ENCODE data around the gene KCNJ3.
"Not testable (repeated sequence)": the region's sequence is repeated elsewhere in the genome, so short reads cannot be mapped to it uniquely, and the experiment has no call there.

The KCNJ3 gene

DNA sequence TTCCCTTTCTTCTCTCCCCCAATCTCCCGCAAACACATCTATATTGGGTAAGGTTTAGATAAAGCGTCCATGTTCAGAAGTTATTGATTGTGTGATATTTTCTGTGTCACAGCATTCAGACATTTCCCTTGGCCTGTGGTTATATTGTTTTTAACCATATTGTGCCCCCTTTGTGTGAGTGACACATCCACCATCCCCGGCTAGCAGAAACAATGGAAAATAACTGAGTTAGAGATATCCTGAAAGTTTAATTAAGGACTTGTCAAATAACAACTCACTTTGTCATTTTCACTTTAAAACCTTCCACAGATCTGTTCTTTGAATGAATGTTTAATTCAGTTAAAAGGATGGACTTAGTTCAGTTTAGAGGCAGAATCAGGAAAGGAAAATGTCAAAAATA is 151.0 kb downstream of the KCNJ3 start:
- Histone ChIP-seq H3K4me3 (ENCODE audit: low read length) (no peak overlapping the region), H3K9ac (ENCODE audit: low read length) (no peak overlapping the region), H3K4me1 (ENCODE audit: control insufficient read depth, low read depth, low read length) (no peaks in the 10 kb centered on the region), H3K27me3 (ENCODE audit: control insufficient read depth, insufficient read depth, low read length) (no peaks in the 10 kb centered on the region), H3K9me3 (ENCODE audit: control insufficient read depth, low read depth, low read length) (no peaks in the 10 kb centered on the region), H3K36me3 (ENCODE audit: control insufficient read depth, low read depth, low read length) (no peaks in the 10 kb centered on the region), H3K27ac (ENCODE audit: low read length) (no peak overlapping the region)

DNA sequence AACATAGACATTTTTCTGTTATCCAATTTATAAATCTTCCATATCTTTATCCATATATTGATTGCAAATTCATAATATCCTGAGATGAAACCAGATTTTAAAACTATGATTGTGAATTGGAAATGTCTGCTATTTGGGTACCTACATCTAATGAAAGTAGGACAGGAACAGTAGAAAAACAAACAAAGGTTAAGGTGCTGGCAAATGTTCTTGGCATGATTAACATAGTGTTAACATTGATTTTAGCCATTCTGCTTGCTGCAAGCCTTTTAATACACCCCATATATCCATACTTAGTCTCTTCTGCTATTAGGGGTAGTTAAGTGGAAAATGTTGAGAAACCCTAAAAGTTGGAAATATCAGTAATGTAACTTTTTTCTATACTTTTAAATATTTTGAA is 152.0 kb downstream of the KCNJ3 start:
- Histone ChIP-seq H3K4me1 (ENCODE audit: control insufficient read depth, low read depth, low read length) (no peaks in the 10 kb centered on the region), H3K27ac (ENCODE audit: low read length) (no peak overlapping the region), H3K36me3 (ENCODE audit: control insufficient read depth, low read depth, low read length) (no peaks in the 10 kb centered on the region), H3K4me3 (ENCODE audit: low read length) (no peak overlapping the region), H3K9me3 (ENCODE audit: control insufficient read depth, low read depth, low read length) (no peaks in the 10 kb centered on the region), H3K9ac (ENCODE audit: low read length) (no peak overlapping the region), H3K27me3 (ENCODE audit: control insufficient read depth, insufficient read depth, low read length) (no peaks in the 10 kb centered on the region)

DNA sequence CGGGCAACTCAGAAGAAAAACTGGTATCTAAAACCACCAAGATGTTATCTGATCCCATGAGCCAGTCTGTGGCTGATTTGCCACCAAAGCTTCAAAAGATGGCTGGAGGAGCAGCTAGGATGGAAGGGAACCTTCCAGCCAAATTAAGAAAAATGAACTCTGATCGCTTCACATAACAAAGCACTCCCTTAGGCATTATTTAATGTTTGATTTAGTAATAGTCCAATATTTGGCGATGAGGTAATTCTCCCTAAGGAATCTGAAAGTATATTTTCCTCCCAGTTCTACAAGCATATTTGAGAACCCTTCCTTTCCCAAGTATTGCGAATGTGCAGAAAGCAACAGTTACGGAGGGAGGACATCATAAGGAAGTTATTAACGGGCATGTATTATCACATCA is 156.6 kb downstream of the KCNJ3 start:
- H3K27ac ChIP-seq (ENCODE audit: low read length), result no peak overlapping the region
- no peaks in the 10 kb centered on the region for H3K9me3 ChIP-seq (ENCODE audit: control insufficient read depth, low read depth, low read length)
- no peaks in the 10 kb centered on the region for H3K4me1 ChIP-seq (ENCODE audit: control insufficient read depth, low read depth, low read length)
- H3K36me3 ChIP-seq (ENCODE audit: control insufficient read depth, low read depth, low read length), result no peaks in the 10 kb centered on the region
- no peak overlapping the region for H3K9ac ChIP-seq (ENCODE audit: low read length)
- no peak overlapping the region for H3K4me3 ChIP-seq (ENCODE audit: low read length)
- no peaks in the 10 kb centered on the region for H3K27me3 ChIP-seq (ENCODE audit: control insufficient read depth, insufficient read depth, low read length)

DNA sequence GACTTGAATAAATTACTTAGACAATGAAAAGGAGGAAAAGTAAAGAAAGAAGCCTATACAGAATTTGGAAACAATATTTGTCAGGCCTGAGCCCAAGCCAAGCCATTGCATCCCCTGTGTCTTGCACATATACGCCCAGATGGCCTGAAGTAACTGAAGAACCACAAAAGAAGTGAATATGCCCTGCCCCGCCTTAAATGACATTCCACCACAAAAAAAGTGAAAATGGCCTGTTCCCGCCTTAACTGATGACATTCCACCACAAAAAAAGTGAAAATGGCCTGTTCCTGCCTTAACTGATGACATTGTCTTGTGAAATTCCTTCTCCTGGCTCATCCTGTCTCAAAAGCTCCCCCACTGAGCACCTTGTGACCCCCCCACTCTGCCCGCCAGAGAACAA is 168.7 kb downstream of the KCNJ3 start:
- H3K4me1 ChIP-seq (ENCODE audit: control insufficient read depth, low read depth, low read length); H3K27ac ChIP-seq (ENCODE audit: low read length); H3K9me3 ChIP-seq (ENCODE audit: control insufficient read depth, low read depth, low read length); H3K36me3 ChIP-seq (ENCODE audit: control insufficient read depth, low read depth, low read length); H3K9ac ChIP-seq (ENCODE audit: low read length); H3K4me3 ChIP-seq (ENCODE audit: low read length); H3K27me3 ChIP-seq (ENCODE audit: control insufficient read depth, insufficient read depth, low read length): not testable (repeated sequence)

DNA sequence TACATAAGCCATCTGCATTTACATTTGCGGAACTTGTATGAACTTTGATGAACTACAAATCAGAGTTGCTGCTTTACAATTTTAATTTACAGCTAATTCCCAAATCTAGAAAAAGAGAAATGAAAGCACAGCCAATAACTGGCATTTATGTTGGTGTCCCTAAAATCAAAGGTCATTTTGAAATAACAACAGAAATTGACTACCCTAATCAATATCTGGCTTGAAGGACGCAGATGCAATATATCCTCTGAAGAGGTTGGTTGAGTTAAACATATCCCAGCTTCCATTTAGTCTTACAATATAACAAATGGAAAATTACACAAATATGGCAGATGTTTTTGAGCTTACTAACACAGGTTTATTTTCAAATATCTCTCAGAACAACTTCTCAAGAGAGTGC is 177.5 kb downstream of the KCNJ3 start:
- Histone ChIP-seq H3K9ac (ENCODE audit: low read length) (no peak overlapping the region), H3K4me1 (ENCODE audit: control insufficient read depth, low read depth, low read length) (peaks cover 8% of the 10 kb centered on the region), H3K9me3 (ENCODE audit: control insufficient read depth, low read depth, low read length) (no peaks in the 10 kb centered on the region), H3K36me3 (ENCODE audit: control insufficient read depth, low read depth, low read length) (no peaks in the 10 kb centered on the region), H3K27me3 (ENCODE audit: control insufficient read depth, insufficient read depth, low read length) (no peaks in the 10 kb centered on the region), H3K4me3 (ENCODE audit: low read length) (no peak overlapping the region), H3K27ac (ENCODE audit: low read length) (no peak overlapping the region)

DNA sequence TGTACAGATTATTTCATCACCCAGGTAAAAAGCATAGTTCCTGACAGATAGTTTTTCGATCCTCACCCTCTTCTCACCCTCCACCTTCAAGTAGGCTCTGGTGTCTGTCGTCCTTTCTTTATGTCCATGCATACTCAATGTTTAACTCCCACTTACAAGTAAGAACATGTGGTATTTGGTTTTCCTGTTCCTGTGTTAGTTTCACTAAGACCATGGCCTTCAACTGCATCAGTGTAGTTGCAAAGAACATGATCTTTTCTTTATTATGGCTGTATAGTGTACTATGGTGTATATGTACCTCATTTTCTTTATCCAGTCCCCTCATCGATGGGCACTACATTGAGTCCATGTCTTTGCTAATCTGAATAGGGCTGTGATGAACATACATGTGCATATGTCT is 184.2 kb downstream of the KCNJ3 start:
- H3K27me3 ChIP-seq (ENCODE audit: control insufficient read depth, insufficient read depth, low read length), result no peaks in the 10 kb centered on the region
- no peak overlapping the region for H3K4me3 ChIP-seq (ENCODE audit: low read length)

DNA sequence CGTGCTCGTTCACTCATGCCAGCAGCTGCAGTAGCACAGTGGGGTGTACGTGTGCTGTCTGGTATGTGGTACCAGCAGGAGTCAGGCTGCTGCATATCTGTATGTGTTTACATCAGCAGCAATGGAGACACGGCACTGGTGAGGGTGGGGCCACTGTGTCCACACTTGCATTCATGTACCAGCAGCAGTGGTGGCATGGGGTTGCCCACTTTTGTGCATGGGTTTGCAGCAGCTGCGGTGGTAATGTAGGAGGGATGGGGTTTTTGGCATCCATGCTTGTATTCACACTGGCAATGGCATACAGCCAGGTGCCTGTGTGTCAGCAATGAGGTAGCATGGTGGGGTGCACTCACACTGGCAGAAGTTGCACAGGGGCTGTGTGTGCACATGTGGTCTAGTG is 187.8 kb downstream of the KCNJ3 start:
- Histone ChIP-seq H3K4me3 (ENCODE audit: low read length) (no peak overlapping the region), H3K27me3 (ENCODE audit: control insufficient read depth, insufficient read depth, low read length) (no peaks in the 10 kb centered on the region), H3K4me1 (ENCODE audit: control insufficient read depth, low read depth, low read length) (no peaks in the 10 kb centered on the region), H3K27ac (ENCODE audit: low read length) (no peak overlapping the region), H3K36me3 (ENCODE audit: control insufficient read depth, low read depth, low read length) (no peaks in the 10 kb centered on the region), H3K9me3 (ENCODE audit: control insufficient read depth, low read depth, low read length) (no peaks in the 10 kb centered on the region), H3K9ac (ENCODE audit: low read length) (no peak overlapping the region)

More for the DNA sequence above, 184.2 kb downstream of the KCNJ3 start:
- Histone ChIP-seq H3K36me3 (ENCODE audit: control insufficient read depth, low read depth, low read length) (no peaks in the 10 kb centered on the region), H3K27ac (ENCODE audit: low read length) (no peak overlapping the region), H3K9me3 (ENCODE audit: control insufficient read depth, low read depth, low read length) (no peaks in the 10 kb centered on the region), H3K4me1 (ENCODE audit: control insufficient read depth, low read depth, low read length) (no peaks in the 10 kb centered on the region), H3K9ac (ENCODE audit: low read length) (no peak overlapping the region)

DNA sequence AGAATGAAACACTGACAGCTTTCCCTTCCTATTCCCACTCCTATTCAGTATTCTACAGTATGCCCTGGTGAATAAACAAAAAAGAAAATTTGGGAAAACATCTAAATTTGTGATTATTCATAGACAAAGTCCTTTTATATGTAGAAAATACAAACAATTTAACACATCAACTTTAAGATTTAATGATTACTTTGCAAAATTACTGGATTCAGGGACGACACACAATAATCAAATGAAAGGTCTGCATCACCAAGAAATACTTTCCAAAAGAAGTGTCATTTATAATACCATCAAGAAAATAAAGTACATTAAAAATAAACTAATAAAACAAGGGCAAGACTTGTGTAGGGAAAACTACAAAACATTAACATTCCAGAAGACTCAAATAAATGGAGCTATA is 199.8 kb downstream of the KCNJ3 start:
- Histone ChIP-seq H3K4me1 (ENCODE audit: control insufficient read depth, low read depth, low read length) (no peaks in the 10 kb centered on the region), H3K9me3 (ENCODE audit: control insufficient read depth, low read depth, low read length) (no peaks in the 10 kb centered on the region), H3K9ac (ENCODE audit: low read length) (no peak overlapping the region), H3K36me3 (ENCODE audit: control insufficient read depth, low read depth, low read length) (no peaks in the 10 kb centered on the region), H3K27ac (ENCODE audit: low read length) (no peak overlapping the region), H3K27me3 (ENCODE audit: control insufficient read depth, insufficient read depth, low read length) (no peaks in the 10 kb centered on the region), H3K4me3 (ENCODE audit: low read length) (no peak overlapping the region)

DNA sequence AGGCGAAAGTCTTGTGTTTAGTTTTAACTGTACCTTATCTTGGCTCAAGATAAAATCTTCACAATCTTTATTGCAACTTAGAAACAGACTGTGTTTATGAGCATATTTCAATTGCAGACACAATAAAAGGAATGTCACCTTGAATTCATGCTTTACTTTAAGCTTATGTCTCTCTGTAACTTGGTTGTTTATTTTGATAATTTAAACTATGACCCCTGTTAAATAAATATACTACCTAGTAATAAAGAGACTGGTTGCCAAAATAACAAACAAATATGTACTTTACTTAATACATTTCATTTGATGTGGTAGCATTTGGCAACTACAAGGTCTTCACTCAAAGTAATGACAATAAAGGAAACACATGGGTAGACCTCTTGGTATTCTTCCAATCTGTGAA is 202.6 kb downstream of the KCNJ3 start:
- no peaks in the 10 kb centered on the region for H3K36me3 ChIP-seq (ENCODE audit: control insufficient read depth, low read depth, low read length)
- no peak overlapping the region for H3K4me3 ChIP-seq (ENCODE audit: low read length)
- H3K9me3 ChIP-seq (ENCODE audit: control insufficient read depth, low read depth, low read length), result no peaks in the 10 kb centered on the region
- no peaks in the 10 kb centered on the region for H3K4me1 ChIP-seq (ENCODE audit: control insufficient read depth, low read depth, low read length)
- no peak overlapping the region for H3K9ac ChIP-seq (ENCODE audit: low read length)
- H3K27ac ChIP-seq (ENCODE audit: low read length), result no peak overlapping the region
- H3K27me3 ChIP-seq (ENCODE audit: control insufficient read depth, insufficient read depth, low read length), result no peaks in the 10 kb centered on the region
